Esophagus muscularis mucosa (tissue), 3 donors: Measurements from ENCODE around the gene RNF175.

Experiments
- CTCF ChIP-seq, 3 experiments: fragments of 200-600 bp in 2 of 3; fragments of 450-650 bp in 1 of 3; sonication (generic) in 2 of 3; IDR thresholded peaks; one replicate each; pipeline ENCODE4 v1.5.1; 2017 to 2019; ENCODE audit warnings: antibody characterized with exemption in 3 of 3, mild to moderate bottlenecking in 2 of 3, moderate library complexity in 1 of 3
- POLR2A ChIP-seq: fragments of 450-650 bp; IDR thresholded peaks from one replicate; pipeline ENCODE4 v1.6.1; 2017; ENCODE audit warnings: antibody characterized with exemption, moderate library complexity, mild to moderate bottlenecking, low read depth

GRCh38 chr4:153788051-153788412 is 28.2 kb upstream of the RNF175 start:
- TF ChIP-seq CTCF (IDR thresholded peaks at IDR 0.05): no peak
- TF ChIP-seq POLR2A: no peak
